ENCODE results near the gene HNRNPDL. TPM values are rescaled to one million over a fixed set of nuclear protein-coding genes. Genes with fewer than 3 reads are reported as not detected.

The HNRNPDL gene
- total RNA-seq, 1 experiment from 2014 or later: 179 TPM

DNA sequence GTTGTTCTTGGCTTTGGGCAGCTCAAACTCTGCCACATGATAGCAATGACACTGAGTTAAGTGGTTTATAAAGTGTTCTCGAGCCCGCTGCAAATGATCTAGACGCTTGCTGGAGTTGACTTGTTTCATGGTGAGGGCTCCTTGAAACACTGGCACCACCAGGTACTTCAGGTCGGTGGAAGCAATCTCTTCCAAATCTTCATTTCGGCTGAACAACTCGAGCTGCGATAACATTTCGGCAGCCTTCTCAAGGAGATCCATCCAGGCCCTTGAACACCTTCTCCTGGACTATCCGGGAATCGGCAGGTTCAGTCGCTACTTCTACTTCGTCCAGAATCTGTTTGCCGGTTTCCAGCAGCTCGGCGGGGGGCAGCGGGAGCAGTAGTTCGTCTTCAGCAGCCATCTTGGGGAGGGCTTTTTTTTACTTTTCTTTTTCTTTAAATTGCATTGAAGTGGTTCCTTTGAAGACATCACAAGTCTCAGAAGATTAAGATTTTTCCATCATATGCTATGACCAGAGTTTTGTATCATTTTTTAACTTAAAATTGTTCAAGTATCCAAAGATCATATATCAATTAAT is 28.0 kb downstream of the HNRNPDL start:
- TSS peak; percentile 36 for BruUV-seq (replicated peaks)
- Histone ChIP-seq H3K9me2 (ENCODE audit: insufficient read depth) (no peaks in the 10 kb centered on the region), H3K4me1 (replicated peaks; ENCODE audit: insufficient read depth) (peaks cover 29% of the 10 kb centered on the region), H3K4me2 (peak overlapping the region; percentile 95), H3K27ac (peak overlapping the region; percentile 91), H3K9me3 (ENCODE audit: insufficient read depth, low read depth) (no peaks in the 10 kb centered on the region), H4K20me1 (ENCODE audit: insufficient read depth) (no peaks in the 10 kb centered on the region), H2AFZ (peak overlapping the region; percentile 97), H3F3A (ENCODE audit: insufficient read depth, low read depth) (peaks cover 25% of the 10 kb centered on the region), H3K79me2 (ENCODE audit: low read depth) (no peaks in the 10 kb centered on the region), H3K27me3 (ENCODE audit: insufficient read depth, low read depth) (no peaks in the 10 kb centered on the region), H3K36me3 (ENCODE audit: low read depth) (no peaks in the 10 kb centered on the region), H3K4me3 (peak overlapping the region; percentile 57)
- no peak for TF ChIP-seq EZH2 (IDR thresholded peaks at IDR 0.05; ENCODE audit: low read depth)
- TF ChIP-seq, protein P1, sequence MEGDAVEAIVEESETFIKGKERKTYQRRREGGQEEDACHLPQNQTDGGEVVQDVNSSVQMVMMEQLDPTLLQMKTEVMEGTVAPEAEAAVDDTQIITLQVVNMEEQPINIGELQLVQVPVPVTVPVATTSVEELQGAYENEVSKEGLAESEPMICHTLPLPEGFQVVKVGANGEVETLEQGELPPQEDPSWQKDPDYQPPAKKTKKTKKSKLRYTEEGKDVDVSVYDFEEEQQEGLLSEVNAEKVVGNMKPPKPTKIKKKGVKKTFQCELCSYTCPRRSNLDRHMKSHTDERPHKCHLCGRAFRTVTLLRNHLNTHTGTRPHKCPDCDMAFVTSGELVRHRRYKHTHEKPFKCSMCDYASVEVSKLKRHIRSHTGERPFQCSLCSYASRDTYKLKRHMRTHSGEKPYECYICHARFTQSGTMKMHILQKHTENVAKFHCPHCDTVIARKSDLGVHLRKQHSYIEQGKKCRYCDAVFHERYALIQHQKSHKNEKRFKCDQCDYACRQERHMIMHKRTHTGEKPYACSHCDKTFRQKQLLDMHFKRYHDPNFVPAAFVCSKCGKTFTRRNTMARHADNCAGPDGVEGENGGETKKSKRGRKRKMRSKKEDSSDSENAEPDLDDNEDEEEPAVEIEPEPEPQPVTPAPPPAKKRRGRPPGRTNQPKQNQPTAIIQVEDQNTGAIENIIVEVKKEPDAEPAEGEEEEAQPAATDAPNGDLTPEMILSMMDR (conservative IDR thresholded peaks at IDR 0.05): no peak
- intact Hi-C loops (cut with micrococcal nuclease; ENCODE audit: unreplicated experiment): no loop called here
- POLR2A ChIA-PET (ENCODE audit: unreplicated experiment): interaction anchor here (0.6 to 0.9 kb wide), 2 partner anchors 22 to 28 kb away, joined by 3 to 5 read pairs; partner anchors contain the start of gene HNRNPD
- CTCF ChIA-PET: no interaction called here
- peak in 1 of 2 experiments; percentile 21 for DNase-seq

- Histone ChIP-seq H3K9me3 (ENCODE audit: insufficient read depth, low read depth) (no peaks in the 10 kb centered on the region), H3K36me3 (ENCODE audit: low read depth) (no peaks in the 10 kb centered on the region), H3K27me3 (ENCODE audit: insufficient read depth, low read depth) (no peaks in the 10 kb centered on the region), H4K20me1 (ENCODE audit: insufficient read depth) (no peaks in the 10 kb centered on the region), H3K4me2 (peak overlapping the region; percentile 95), H3K4me3 (peak overlapping the region; percentile 57), H3K4me1 (replicated peaks; ENCODE audit: insufficient read depth) (peaks cover 29% of the 10 kb centered on the region), H3K27ac (peak overlapping the region; percentile 91), H3K9me2 (ENCODE audit: insufficient read depth) (no peaks in the 10 kb centered on the region), H2AFZ (peak overlapping the region; percentile 97), H3F3A (ENCODE audit: insufficient read depth, low read depth) (peaks cover 25% of the 10 kb centered on the region), H3K79me2 (ENCODE audit: low read depth) (no peaks in the 10 kb centered on the region)
- POLR2A ChIA-PET (ENCODE audit: unreplicated experiment): no interaction called here
- no TSS peak for BruUV-seq (replicated peaks)
- intact Hi-C loops (cut with micrococcal nuclease; ENCODE audit: unreplicated experiment): loop anchor here (2.0 kb wide), 1 partner anchor 27 kb away; no protein-coding TSS in a partner anchor
- CTCF ChIA-PET: interaction anchor here (0.6 kb wide), 1 partner anchor 35 kb away, joined by 5 read pairs; no protein-coding TSS in a partner anchor
- TF ChIP-seq, protein P1 (conservative IDR thresholded peaks at IDR 0.05): no peak
- no peak for TF ChIP-seq EZH2 (IDR thresholded peaks at IDR 0.05; ENCODE audit: low read depth)
- DNase-seq: peak; percentile 48 to 88
Observed at GRCh38 chr4:82401600-82401999, 28.7 kb downstream of the HNRNPDL start.

- no peak for DNase-seq
- Histone ChIP-seq H3K9me3 (ENCODE audit: insufficient read depth, low read depth) (no peaks in the 10 kb centered on the region), H4K20me1 (ENCODE audit: insufficient read depth) (no peaks in the 10 kb centered on the region), H2AFZ (no peak overlapping the region), H3K9me2 (ENCODE audit: insufficient read depth) (no peaks in the 10 kb centered on the region), H3K79me2 (ENCODE audit: low read depth) (no peaks in the 10 kb centered on the region), H3K27ac (no peak overlapping the region), H3K4me1 (replicated peaks; ENCODE audit: insufficient read depth) (peaks cover 41% of the 10 kb centered on the region), H3F3A (ENCODE audit: insufficient read depth, low read depth) (peaks cover 36% of the 10 kb centered on the region), H3K4me3 (no peak overlapping the region), H3K4me2 (no peak overlapping the region), H3K27me3 (ENCODE audit: insufficient read depth, low read depth) (no peaks in the 10 kb centered on the region), H3K36me3 (ENCODE audit: low read depth) (no peaks in the 10 kb centered on the region)
- TF ChIP-seq, protein P1 (conservative IDR thresholded peaks at IDR 0.05): no peak
- no peak for TF ChIP-seq EZH2 (IDR thresholded peaks at IDR 0.05; ENCODE audit: low read depth)
- no TSS peak for BruUV-seq (replicated peaks)
- ChIA-PET POLR2A (ENCODE audit: unreplicated experiment) (no interaction called here), CTCF (no interaction called here)
- intact Hi-C loops (cut with micrococcal nuclease; ENCODE audit: unreplicated experiment): no loop called here
Observed at GRCh38 chr4:82398263-82398662, 32.0 kb downstream of the HNRNPDL start.
